GM12874 (cell line): ENCODE data around the gene PNPLA7.

Experiments
- CTCF ChIP-seq: IDR thresholded peaks from 2 replicates; pipeline ENCODE4 v1.5.1; 2011; ENCODE audit warnings: low read depth, mild to moderate bottlenecking, control low read depth, low read length, moderate library complexity; ENCODE audit not compliant: insufficient read depth

PNPLA7 gene

GRCh38 chr9:137464291-137464999, 85.8 kb downstream of the PNPLA7 start:
- TF ChIP-seq CTCF, result no peak

GRCh38 chr9:137463931-137464290, 86.3 kb downstream of the PNPLA7 start:
- TF ChIP-seq CTCF, result no peak

GRCh38 chr9:137462986-137463930, 86.9 kb downstream of the PNPLA7 start:
- TF ChIP-seq CTCF, result no peak

GRCh38 chr9:137462396-137462985, 87.7 kb downstream of the PNPLA7 start:
- no peak for TF ChIP-seq CTCF

GRCh38 chr9:137461663-137462395, 88.4 kb downstream of the PNPLA7 start:
- TF ChIP-seq CTCF, result peak; percentile 38; the same call in 1 of the 2 replicates

- no peak for TF ChIP-seq CTCF
These were observed 88.9 kb downstream of the PNPLA7 start for GRCh38 chr9:137461316-137461662.
